ENCODE measurements around the gene SORL1.

The SORL1 gene

DNA sequence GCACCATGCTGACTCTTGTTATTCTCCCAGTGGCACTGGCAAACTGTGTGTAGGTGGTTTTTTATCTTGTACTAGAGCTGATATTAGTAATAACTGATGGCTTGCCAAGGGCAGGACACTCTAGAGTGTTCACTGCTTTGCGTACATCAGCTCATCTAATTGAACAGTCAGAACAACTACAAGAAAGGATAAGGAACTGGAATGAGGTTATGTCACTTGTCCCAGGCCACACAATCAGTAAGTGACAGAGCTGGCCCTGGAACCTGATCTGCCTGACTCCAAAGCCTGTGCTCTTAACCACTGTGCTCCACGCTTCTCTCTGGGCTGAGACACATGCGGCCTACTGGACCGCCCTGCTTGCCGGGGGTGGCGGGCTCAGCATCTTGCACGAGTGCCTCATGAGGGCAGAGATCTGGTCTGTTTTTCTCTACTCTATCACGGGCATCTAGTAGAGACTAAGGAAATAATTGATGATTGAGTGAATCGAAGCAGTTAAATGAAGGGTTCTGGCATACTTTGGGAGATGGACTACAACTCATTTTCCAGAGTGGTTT lies 156.5 kb downstream of the SORL1 start:
- no peaks in the 10 kb centered on the region for H3K4me1 ChIP-seq (ENCODE audit: control insufficient read depth, insufficient read depth, low read length, unreplicated experiment)
- H3K79me2 ChIP-seq (ENCODE audit: control insufficient read depth, insufficient read depth, low read length, unreplicated experiment): no peaks in the 10 kb centered on the region
- no peak overlapping the region for H3K4me3 ChIP-seq (ENCODE audit: low read depth, low read length)
- no peaks in the 10 kb centered on the region for H3K36me3 ChIP-seq (ENCODE audit: insufficient read depth, low read length)
- H3K27ac ChIP-seq (ENCODE audit: low read depth, low read length): no peak overlapping the region
- no peak overlapping the region for H2AFZ ChIP-seq (ENCODE audit: low read length, unreplicated experiment)
- peaks cover 3% of the 10 kb centered on the region; the same call in 1 of the 2 replicates for H3K27me3 ChIP-seq (ENCODE audit: insufficient read depth, low read length)

DNA sequence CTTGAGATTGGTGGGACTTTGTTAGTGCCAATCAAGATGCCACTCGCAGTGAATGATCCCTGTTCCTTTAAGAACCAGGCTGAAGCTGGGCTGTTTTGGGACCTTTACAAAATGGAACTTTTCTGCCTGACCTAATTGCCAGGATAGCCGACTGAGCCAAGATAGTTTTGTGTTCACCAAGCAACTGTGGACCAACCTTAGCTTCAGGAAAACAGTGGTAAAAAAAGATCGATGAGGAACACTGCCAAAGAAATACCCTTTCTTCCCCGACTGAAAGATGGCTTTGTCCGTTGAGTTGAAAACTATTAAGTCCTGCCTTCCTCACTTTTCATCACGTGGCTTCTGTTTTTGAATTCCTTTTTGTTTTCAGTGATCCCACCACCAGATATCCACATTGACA lies 158.6 kb downstream of the SORL1 start:
- peaks cover 3% of the 10 kb centered on the region; the same call in 1 of the 2 replicates for H3K27me3 ChIP-seq (ENCODE audit: insufficient read depth, low read length)
- peaks cover 12% of the 10 kb centered on the region for H3K4me1 ChIP-seq (ENCODE audit: control insufficient read depth, insufficient read depth, low read length, unreplicated experiment)
- H3K27ac ChIP-seq (ENCODE audit: low read depth, low read length): no peak overlapping the region
- no peaks in the 10 kb centered on the region for H3K79me2 ChIP-seq (ENCODE audit: control insufficient read depth, insufficient read depth, low read length, unreplicated experiment)
- H3K4me3 ChIP-seq (ENCODE audit: low read depth, low read length): no peak overlapping the region
- no peaks in the 10 kb centered on the region for H3K36me3 ChIP-seq (ENCODE audit: insufficient read depth, low read length)
- no peak overlapping the region for H2AFZ ChIP-seq (ENCODE audit: low read length, unreplicated experiment)

DNA sequence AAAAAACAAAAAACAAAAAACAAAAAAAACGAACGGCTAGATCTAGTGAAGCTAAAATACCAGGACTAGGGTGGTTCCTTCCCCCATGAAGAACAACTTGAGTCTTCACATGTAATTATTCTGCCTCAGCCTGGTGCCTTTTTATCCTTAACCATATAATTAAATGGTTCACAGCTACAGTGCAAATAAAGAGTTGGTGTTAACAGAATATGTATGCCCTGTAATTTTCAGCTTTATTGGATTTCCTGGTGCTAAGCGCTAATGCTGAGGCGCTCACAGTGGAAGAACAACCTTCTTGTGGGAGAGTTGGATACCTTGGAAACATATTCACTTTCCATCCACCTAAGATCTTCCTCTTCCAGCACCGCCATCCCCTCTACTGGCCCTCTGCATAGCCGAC lies 159.1 kb downstream of the SORL1 start:
- H3K36me3 ChIP-seq (ENCODE audit: insufficient read depth, low read length): no peaks in the 10 kb centered on the region

DNA sequence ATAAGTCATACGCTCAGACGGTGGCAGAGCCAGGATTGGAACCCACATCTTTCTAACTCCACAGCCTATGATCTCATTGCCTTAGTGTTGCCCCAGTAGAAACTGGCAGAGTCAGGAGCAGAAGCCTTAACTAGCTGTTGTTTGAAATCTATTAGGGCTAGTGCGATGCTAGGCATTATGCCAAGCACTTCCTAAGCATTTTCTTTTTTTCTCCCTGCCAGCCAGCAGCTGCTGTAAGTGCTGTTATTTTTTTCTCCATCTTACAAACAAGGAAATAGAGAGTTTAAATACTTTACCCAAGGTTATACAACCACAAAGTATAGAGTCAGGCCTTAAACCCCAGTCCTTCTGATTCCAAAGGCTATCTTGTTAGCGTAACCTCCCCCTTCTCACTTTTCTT lies 161.6 kb downstream of the SORL1 start:
- Histone ChIP-seq H3K4me3 (ENCODE audit: low read depth, low read length) (no peak overlapping the region), H3K36me3 (ENCODE audit: insufficient read depth, low read length) (no peaks in the 10 kb centered on the region), H2AFZ (ENCODE audit: low read length, unreplicated experiment) (no peak overlapping the region), H3K27me3 (ENCODE audit: insufficient read depth, low read length) (peaks cover 3% of the 10 kb centered on the region; the same call in 1 of the 2 replicates), H3K4me1 (ENCODE audit: control insufficient read depth, insufficient read depth, low read length, unreplicated experiment) (peaks cover 12% of the 10 kb centered on the region), H3K27ac (ENCODE audit: low read depth, low read length) (no peak overlapping the region), H3K79me2 (ENCODE audit: control insufficient read depth, insufficient read depth, low read length, unreplicated experiment) (no peaks in the 10 kb centered on the region)

More for the DNA sequence above, 159.1 kb downstream of the SORL1 start:
- Histone ChIP-seq H3K4me1 (ENCODE audit: control insufficient read depth, insufficient read depth, low read length, unreplicated experiment) (peaks cover 12% of the 10 kb centered on the region), H3K79me2 (ENCODE audit: control insufficient read depth, insufficient read depth, low read length, unreplicated experiment) (no peaks in the 10 kb centered on the region), H3K27ac (ENCODE audit: low read depth, low read length) (no peak overlapping the region), H3K27me3 (ENCODE audit: insufficient read depth, low read length) (peaks cover 3% of the 10 kb centered on the region; the same call in 1 of the 2 replicates), H3K4me3 (ENCODE audit: low read depth, low read length) (no peak overlapping the region), H2AFZ (ENCODE audit: low read length, unreplicated experiment) (no peak overlapping the region)

DNA sequence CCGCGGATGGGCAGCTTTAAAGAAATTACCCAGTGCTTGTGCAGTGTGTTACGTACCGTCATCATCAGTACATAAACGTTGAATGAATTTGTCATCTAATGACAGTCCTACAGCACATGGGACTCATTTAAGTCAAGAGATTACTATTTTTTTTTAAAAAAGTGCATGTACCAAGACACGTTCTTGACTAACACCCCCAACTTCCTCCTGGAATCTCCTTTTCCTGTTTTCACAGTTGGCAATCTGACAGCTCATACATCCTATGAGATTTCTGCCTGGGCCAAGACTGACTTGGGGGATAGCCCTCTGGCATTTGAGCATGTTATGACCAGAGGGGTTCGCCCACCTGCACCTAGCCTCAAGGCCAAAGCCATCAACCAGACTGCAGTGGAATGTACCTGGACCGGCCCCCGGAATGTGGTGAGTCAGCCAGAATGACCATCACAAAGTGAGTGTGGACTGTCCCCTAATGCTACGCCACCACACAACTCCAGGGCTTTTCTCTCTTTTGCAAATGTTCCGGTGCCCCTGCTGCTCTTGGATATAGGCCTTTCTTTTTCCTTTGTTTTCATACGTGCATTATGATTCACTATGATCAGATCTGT lies 162.6 kb downstream of the SORL1 start:
- peaks cover 3% of the 10 kb centered on the region; the same call in 1 of the 2 replicates for H3K27me3 ChIP-seq (ENCODE audit: insufficient read depth, low read length)
- no peak overlapping the region for H3K4me3 ChIP-seq (ENCODE audit: low read depth, low read length)
- H3K36me3 ChIP-seq (ENCODE audit: insufficient read depth, low read length): no peaks in the 10 kb centered on the region
- H2AFZ ChIP-seq (ENCODE audit: low read length, unreplicated experiment): no peak overlapping the region
- peaks cover 12% of the 10 kb centered on the region for H3K4me1 ChIP-seq (ENCODE audit: control insufficient read depth, insufficient read depth, low read length, unreplicated experiment)
- no peak overlapping the region for H3K27ac ChIP-seq (ENCODE audit: low read depth, low read length)
- no peaks in the 10 kb centered on the region for H3K79me2 ChIP-seq (ENCODE audit: control insufficient read depth, insufficient read depth, low read length, unreplicated experiment)

DNA sequence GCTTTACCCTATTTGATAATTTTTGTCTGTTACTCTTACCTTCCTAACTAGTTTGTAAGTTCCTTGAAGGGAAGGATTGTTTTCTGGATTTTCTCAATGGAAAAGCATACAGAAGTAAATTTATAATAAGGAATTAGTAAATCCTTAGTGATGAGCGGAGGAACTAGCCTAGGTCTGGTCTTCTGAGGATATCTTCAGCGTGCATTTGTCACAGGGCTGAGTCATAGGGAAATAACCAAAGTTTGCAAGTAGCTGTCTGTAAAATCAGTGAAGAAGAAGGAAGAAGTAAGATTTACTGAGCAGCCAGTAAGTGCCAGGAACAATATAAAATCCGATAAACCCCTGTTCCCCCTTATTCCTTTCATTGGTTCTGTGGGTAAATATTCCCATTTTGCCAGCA lies 163.4 kb downstream of the SORL1 start:
- H3K4me3 ChIP-seq (ENCODE audit: low read depth, low read length): no peak overlapping the region
- no peaks in the 10 kb centered on the region for H3K36me3 ChIP-seq (ENCODE audit: insufficient read depth, low read length)
- peaks cover 12% of the 10 kb centered on the region for H3K4me1 ChIP-seq (ENCODE audit: control insufficient read depth, insufficient read depth, low read length, unreplicated experiment)
- peaks cover 3% of the 10 kb centered on the region; the same call in 1 of the 2 replicates for H3K27me3 ChIP-seq (ENCODE audit: insufficient read depth, low read length)
- H3K27ac ChIP-seq (ENCODE audit: low read depth, low read length): no peak overlapping the region
- no peak overlapping the region for H2AFZ ChIP-seq (ENCODE audit: low read length, unreplicated experiment)
- H3K79me2 ChIP-seq (ENCODE audit: control insufficient read depth, insufficient read depth, low read length, unreplicated experiment): no peaks in the 10 kb centered on the region

DNA sequence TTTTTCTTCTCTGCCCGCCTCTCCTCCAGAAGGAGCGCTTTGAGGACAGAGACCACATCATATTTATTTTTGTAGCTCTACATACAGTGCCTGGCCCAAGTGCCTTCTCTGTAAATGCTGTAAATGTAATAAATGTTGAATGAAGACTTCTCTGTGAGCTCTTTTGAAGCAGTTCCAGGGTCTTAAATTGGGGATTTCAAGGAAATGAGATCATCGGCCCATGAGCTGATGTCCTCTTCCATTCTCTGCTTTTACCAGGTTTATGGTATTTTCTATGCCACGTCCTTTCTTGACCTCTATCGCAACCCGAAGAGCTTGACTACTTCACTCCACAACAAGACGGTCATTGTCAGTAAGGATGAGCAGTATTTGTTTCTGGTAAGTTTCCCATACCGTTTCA lies 166.4 kb downstream of the SORL1 start:
- no peak overlapping the region for H3K4me3 ChIP-seq (ENCODE audit: low read depth, low read length)
- no peak overlapping the region for H2AFZ ChIP-seq (ENCODE audit: low read length, unreplicated experiment)
- H3K27me3 ChIP-seq (ENCODE audit: insufficient read depth, low read length): no peaks in the 10 kb centered on the region
- no peaks in the 10 kb centered on the region for H3K79me2 ChIP-seq (ENCODE audit: control insufficient read depth, insufficient read depth, low read length, unreplicated experiment)
- H3K4me1 ChIP-seq (ENCODE audit: control insufficient read depth, insufficient read depth, low read length, unreplicated experiment): peaks cover 12% of the 10 kb centered on the region
- no peak overlapping the region for H3K27ac ChIP-seq (ENCODE audit: low read depth, low read length)
- no peaks in the 10 kb centered on the region for H3K36me3 ChIP-seq (ENCODE audit: insufficient read depth, low read length)

DNA sequence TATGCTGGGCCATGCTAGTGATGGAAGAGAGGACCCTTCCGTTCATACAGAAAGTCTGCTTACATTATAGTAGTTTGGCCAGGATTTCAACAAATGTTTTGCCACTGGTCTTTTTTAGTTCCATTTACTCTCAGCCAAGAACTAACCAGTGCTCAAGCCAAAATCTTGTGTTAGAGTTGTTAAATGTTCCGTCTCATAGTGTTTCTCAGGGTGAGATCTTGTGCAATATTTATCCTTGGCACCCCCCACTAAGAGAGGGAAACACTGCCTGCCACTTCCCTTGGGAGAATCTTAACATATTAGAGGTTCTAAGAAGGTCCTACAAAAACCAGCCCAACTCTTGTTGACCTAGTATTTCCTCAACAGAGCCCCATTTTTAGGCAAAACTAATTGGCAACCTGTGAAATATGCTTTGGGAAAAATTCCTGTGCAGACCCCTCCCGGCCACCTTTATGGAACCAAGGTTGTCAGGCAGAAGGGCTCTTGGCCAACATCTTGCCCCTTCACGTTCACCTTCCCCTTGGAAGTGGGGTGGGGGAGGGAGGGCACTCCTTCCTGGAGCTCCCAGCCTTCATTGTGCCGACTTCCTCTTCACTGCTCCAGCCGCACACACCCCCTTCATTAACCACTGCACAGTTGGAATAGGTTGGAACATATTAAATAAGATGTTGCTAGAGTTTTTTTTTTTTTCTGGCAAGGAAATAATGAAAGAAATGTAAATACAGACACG lies 173.8 kb downstream of the SORL1 start:
- H3K4me1 ChIP-seq (ENCODE audit: control insufficient read depth, insufficient read depth, low read length, unreplicated experiment): peaks cover 31% of the 10 kb centered on the region
- H3K79me2 ChIP-seq (ENCODE audit: control insufficient read depth, insufficient read depth, low read length, unreplicated experiment): no peaks in the 10 kb centered on the region
- H3K36me3 ChIP-seq (ENCODE audit: insufficient read depth, low read length): no peaks in the 10 kb centered on the region
- H3K27me3 ChIP-seq (ENCODE audit: insufficient read depth, low read length): no peaks in the 10 kb centered on the region
- no peak overlapping the region for H3K27ac ChIP-seq (ENCODE audit: low read depth, low read length)
- no peak overlapping the region for H2AFZ ChIP-seq (ENCODE audit: low read length, unreplicated experiment)
- H3K4me3 ChIP-seq (ENCODE audit: low read depth, low read length): no peak overlapping the region

DNA sequence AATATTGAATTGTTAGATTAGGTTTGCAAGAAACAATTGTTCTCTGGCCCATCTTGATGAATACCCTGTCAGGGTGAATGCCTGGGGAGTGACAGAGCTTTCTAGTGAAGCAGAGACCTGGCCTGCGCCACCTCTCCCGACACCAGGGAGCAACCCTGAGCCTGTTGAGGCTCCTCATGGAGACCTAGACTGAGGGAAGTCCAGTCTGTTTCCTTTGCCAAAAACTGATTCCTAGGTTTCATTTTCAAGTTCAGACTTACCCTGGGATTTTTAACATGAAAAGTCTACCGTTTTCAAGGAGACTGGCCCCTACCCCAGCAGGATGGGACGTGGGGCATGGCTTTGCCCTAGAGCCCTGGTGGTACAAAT lies 174.4 kb downstream of the SORL1 start:
- Histone ChIP-seq H2AFZ (ENCODE audit: low read length, unreplicated experiment) (no peak overlapping the region), H3K27ac (ENCODE audit: low read depth, low read length) (no peak overlapping the region), H3K4me3 (ENCODE audit: low read depth, low read length) (no peak overlapping the region), H3K79me2 (ENCODE audit: control insufficient read depth, insufficient read depth, low read length, unreplicated experiment) (no peaks in the 10 kb centered on the region), H3K4me1 (ENCODE audit: control insufficient read depth, insufficient read depth, low read length, unreplicated experiment) (peaks cover 31% of the 10 kb centered on the region), H3K27me3 (ENCODE audit: insufficient read depth, low read length) (no peaks in the 10 kb centered on the region), H3K36me3 (ENCODE audit: insufficient read depth, low read length) (no peaks in the 10 kb centered on the region)

DNA sequence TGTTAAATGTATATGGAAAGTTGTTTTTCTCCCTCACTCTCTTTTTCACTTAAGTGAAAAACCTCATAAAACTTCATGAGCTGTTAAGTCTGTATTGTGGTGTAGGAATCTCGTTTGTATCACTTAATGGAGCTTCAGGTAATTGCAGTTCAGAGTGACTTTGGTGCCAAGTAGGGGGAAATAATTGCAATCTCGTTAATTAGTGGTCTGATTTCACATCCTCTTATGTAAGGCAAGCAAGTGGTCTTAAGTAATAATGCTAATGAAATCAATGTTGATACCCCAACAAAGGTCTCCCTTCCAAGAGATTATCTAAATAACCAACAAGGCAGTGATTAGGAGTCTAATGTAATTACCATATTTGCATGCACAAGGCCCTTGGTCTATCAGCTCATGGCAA lies 174.9 kb downstream of the SORL1 start:
- Histone ChIP-seq H3K4me1 (ENCODE audit: control insufficient read depth, insufficient read depth, low read length, unreplicated experiment) (peaks cover 31% of the 10 kb centered on the region), H3K27me3 (ENCODE audit: insufficient read depth, low read length) (no peaks in the 10 kb centered on the region), H3K27ac (ENCODE audit: low read depth, low read length) (no peak overlapping the region), H3K4me3 (ENCODE audit: low read depth, low read length) (no peak overlapping the region), H3K79me2 (ENCODE audit: control insufficient read depth, insufficient read depth, low read length, unreplicated experiment) (no peaks in the 10 kb centered on the region), H2AFZ (ENCODE audit: low read length, unreplicated experiment) (no peak overlapping the region), H3K36me3 (ENCODE audit: insufficient read depth, low read length) (no peaks in the 10 kb centered on the region)

DNA sequence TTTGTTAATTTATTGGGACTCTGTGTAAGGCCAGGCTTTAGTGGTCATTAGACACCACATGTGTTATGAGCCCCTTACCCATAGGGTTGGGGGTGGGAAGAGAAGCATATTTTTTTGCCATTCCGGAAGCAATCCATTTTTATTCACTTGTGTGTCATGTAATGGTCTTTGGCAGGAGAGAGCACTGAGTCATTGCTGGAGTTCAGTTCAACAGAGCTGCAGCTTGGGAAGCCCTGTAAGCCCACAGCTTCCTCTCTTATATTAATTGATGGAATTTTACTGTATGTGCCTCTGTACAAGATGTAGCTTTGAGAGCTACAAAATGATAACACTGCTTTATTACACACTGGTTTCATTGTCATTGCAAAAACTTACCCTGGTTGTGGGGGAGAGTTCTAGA lies 177.9 kb downstream of the SORL1 start:
- H3K36me3 ChIP-seq (ENCODE audit: insufficient read depth, low read length): no peaks in the 10 kb centered on the region
- H2AFZ ChIP-seq (ENCODE audit: low read length, unreplicated experiment): peak overlapping the region; percentile 54
- H3K27me3 ChIP-seq (ENCODE audit: insufficient read depth, low read length): no peaks in the 10 kb centered on the region
- H3K4me3 ChIP-seq (ENCODE audit: low read depth, low read length): no peak overlapping the region
- peaks cover 41% of the 10 kb centered on the region for H3K4me1 ChIP-seq (ENCODE audit: control insufficient read depth, insufficient read depth, low read length, unreplicated experiment)
- H3K27ac ChIP-seq (ENCODE audit: low read depth, low read length): peak overlapping the region; percentile 26
- no peaks in the 10 kb centered on the region for H3K79me2 ChIP-seq (ENCODE audit: control insufficient read depth, insufficient read depth, low read length, unreplicated experiment)
